Measurements from ENCODE around the gene FARP1. TPM values are rescaled to one million over a fixed set of nuclear protein-coding genes. Genes with fewer than 3 reads are reported as not detected.

Gene FARP1
- total and polyA plus RNA-seq, 2 of the 13 experiments (the other 11 are each of a cell fraction or from before 2014, with no cell fraction given): 70.6 to 126 TPM

DNA sequence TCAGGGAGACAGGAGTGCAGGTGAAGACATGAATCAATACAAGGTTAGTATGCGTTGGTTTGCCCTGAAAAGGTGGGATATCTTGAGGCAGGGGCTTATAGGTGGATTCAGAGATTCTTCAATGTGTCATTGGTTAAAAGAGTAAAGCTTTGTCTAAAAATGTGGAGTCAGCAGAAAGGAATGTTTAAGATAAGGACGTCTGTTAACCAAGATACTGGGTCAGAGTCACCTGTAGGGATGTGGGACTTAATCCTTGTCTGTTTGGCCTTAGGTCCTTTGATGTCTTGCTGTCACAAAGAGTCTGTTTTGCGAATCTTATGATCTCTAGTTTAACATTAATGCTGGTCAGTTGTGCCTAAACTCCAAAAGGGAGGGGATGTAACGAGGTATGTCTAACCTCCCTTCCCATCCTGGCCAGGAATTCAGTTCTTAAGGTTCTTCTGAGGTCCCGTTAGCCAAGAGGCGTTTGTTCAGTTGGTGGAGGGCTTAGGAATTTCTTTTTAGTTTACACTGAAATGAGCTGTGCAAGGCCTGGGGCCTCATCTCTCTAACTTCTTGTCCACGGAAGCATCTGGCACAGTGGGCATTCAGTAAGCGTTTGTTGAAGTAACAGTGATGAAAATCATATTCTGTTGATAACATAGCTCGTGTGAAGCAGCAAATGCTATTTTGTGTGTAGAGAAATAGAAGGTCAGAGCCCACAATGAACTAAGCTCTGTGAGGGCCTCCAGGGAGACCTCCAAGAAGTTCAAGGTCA is 130.4 kb downstream of the FARP1 start (continued):
- TF ChIP-seq GMEB2 (CRISPR knock-in tag; IDR thresholded peaks at IDR 0.05; ENCODE audit: low read depth) (no peak), MAFK (conservative IDR thresholded peaks at IDR 0.05 in 1 of 2, IDR thresholded peaks at IDR 0.05 in 1 of 2; ENCODE audit: low read length in 2 of 2) (peak; percentile 99 to 100), PRDM15 (CRISPR knock-in tag; IDR thresholded peaks at IDR 0.05) (no peak), GATA4 (IDR thresholded peaks at IDR 0.05; ENCODE audit: borderline replicate concordance, low read depth) (0 out of 2 replicates have a peak, but pooled peaks have one; percentile 62), ISX (CRISPR knock-in tag; conservative IDR thresholded peaks at IDR 0.05) (no peak), POLR2AphosphoS2 (IDR thresholded peaks at IDR 0.05; ENCODE audit: low read depth, low read length) (no peak), TRIM24 (CRISPR knock-in tag; IDR thresholded peaks at IDR 0.05) (no peak), ZNF160 (CRISPR knock-in tag; IDR thresholded peaks at IDR 0.05) (no peak), ZFP36L2 (CRISPR knock-in tag; IDR thresholded peaks at IDR 0.05) (no peak), HIVEP1 (CRISPR knock-in tag; IDR thresholded peaks at IDR 0.05) (no peak), HDAC6 (IDR thresholded peaks at IDR 0.05; ENCODE audit: low read depth, low read length) (no peak), ARNT2 (CRISPR knock-in tag; IDR thresholded peaks at IDR 0.05; ENCODE audit: low read depth) (no peak), ZNF678 (CRISPR knock-in tag; IDR thresholded peaks at IDR 0.05) (no peak), ZNF101 (CRISPR knock-in tag; IDR thresholded peaks at IDR 0.05; ENCODE audit: borderline replicate concordance, low read depth) (no peak), ZNF318 (CRISPR knock-in tag; IDR thresholded peaks at IDR 0.05) (no peak)

All from HepG2 (cell line).